OCI-LY7 (cell line): ENCODE results near the gene PACS2. TPM values are rescaled to one million over a fixed set of nuclear protein-coding genes. Genes with fewer than 3 reads are reported as not detected.
A peak's percentile ranks its signal among the peaks of the same experiment; 100 is the strongest.

Experiments used
- BruUV-seq: library from RNA; stranded (reverse); fragments of 400-500 nt; replicated peaks from 2 replicates; lab custom pipeline; 2021; lab: Mats Ljungman, UMichigan
- CTCF ChIA-PET: fragments of 300-600 bp; sonication (Branson Sonifier 250); formaldehyde crosslinking; loops from one replicate; lab custom pipeline; 2022; ENCODE audit warnings: antibody characterized with exemption; ENCODE audit not compliant: unreplicated experiment; lab: Charles Lee
- POLR2A ChIA-PET: fragments of 300-600 bp; sonication (Branson Sonifier 250); formaldehyde crosslinking; loops from one replicate; lab custom pipeline; 2022; ENCODE audit warnings: antibody characterized with exemption; lab: Charles Lee
- DNase-seq: peaks from one replicate; pipeline ENCODE4 v3.0.0-alpha.2; 2015; ENCODE audit warnings: low spot score
- H2AFZ ChIP-seq: fragments of 200-600 bp; sonication (generic), shearing (Covaris generic); 2 replicates; pipeline ENCODE4 v1.6.1; 2014; ENCODE audit warnings: mild to moderate bottlenecking, antibody characterized with exemption, low read length, moderate library complexity
- H3K27ac ChIP-seq: fragments of 200-600 bp; sonication (generic); 2 replicates; pipeline ENCODE4 v1.5.1; 2014; ENCODE audit warnings: mixed run types, low read depth, mild to moderate bottlenecking, moderate library complexity, low read length, inconsistent platforms; ENCODE audit not compliant: poor library complexity, severe bottlenecking
- H3K36me3 ChIP-seq: fragments of 200-600 bp; sonication (generic); 2 replicates; pipeline ENCODE4 v1.6.1; 2014; ENCODE audit warnings: mild to moderate bottlenecking, antibody characterized with exemption, low read length, moderate library complexity, mixed read lengths; ENCODE audit not compliant: insufficient read depth
- H3K4me1 ChIP-seq: fragments of 200-600 bp; sonication (generic); 2 replicates; pipeline ENCODE4 v1.5.1; 2014; ENCODE audit warnings: mild to moderate bottlenecking, low read length; ENCODE audit not compliant: insufficient read depth, poor library complexity, severe bottlenecking
- H3K4me2 ChIP-seq: fragments of 200-600 bp; sonication (generic); 2 replicates; pipeline ENCODE4 v1.6.1; 2014; ENCODE audit warnings: mild to moderate bottlenecking, low read length
- H3K4me3 ChIP-seq: fragments of 200-600 bp; sonication (generic); 2 replicates; pipeline ENCODE4 v1.5.1; 2014; ENCODE audit warnings: mild to moderate bottlenecking, low read depth, low read length; ENCODE audit not compliant: poor library complexity, severe bottlenecking
- H3K79me2 ChIP-seq: fragments of 200-600 bp; sonication (generic); 2 replicates; pipeline ENCODE4 v1.6.1; 2016; ENCODE audit warnings: low read depth, mild to moderate bottlenecking, low read length, moderate library complexity, mixed read lengths; ENCODE audit not compliant: insufficient read depth
- H3K9me2 ChIP-seq: fragments of 200-600 bp; sonication (generic); 2 replicates; pipeline ENCODE4 v1.6.1; 2016; ENCODE audit warnings: mild to moderate bottlenecking, low read length, mixed read lengths; ENCODE audit not compliant: insufficient read depth
- H3K9me3 ChIP-seq: fragments of 200-600 bp; sonication (generic); 2 replicates; pipeline ENCODE4 v1.6.1; 2014; ENCODE audit warnings: mild to moderate bottlenecking, mixed run types, low read length, mixed read lengths
- H4K20me1 ChIP-seq: fragments of 200-600 bp; sonication (generic); 2 replicates; pipeline ENCODE4 v1.6.1; 2014; ENCODE audit warnings: mild to moderate bottlenecking, antibody characterized with exemption, low read length, moderate library complexity, mixed read lengths; ENCODE audit not compliant: insufficient read depth
- EZH2phosphoT487 ChIP-seq: fragments of 200-600 bp; sonication (generic); IDR thresholded peaks from 2 replicates; pipeline ENCODE4 v1.6.1; 2018; ENCODE audit warnings: low read depth, borderline replicate concordance, mild to moderate bottlenecking, mixed run types, antibody characterized with exemption, low read length, moderate library complexity, mixed read lengths
- intact Hi-C: fragments of 100-400 bp; cut with micrococcal nuclease; formaldehyde crosslinking; loops from one replicate; pipeline ENCODE4 v1.10.0; 2022; ENCODE audit not compliant: unreplicated experiment
- total RNA-seq, 2 experiments: library from RNA; depleted of rRNA in 1 of 2; stranded (reverse); fragments of >200 nt in 1 of 2; shearing (Covaris generic) in 1 of 2; gene quantifications; 2 replicates each; pipeline ENCODE4 v1.2.3, GENCODE V29; 2014 to 2022
- TF ChIP-seq, protein P1 (sequence below): fragments of 200-600 bp; sonication (generic); conservative IDR thresholded peaks from 2 replicates; pipeline ENCODE4 v1.5.1; 2014; ENCODE audit warnings: mild to moderate bottlenecking, antibody characterized with exemption, low read length, moderate library complexity, mixed read lengths

Gene PACS2
- total RNA-seq, 2 experiments from 2014 or later: 45.4 to 46.9 TPM

DNA sequence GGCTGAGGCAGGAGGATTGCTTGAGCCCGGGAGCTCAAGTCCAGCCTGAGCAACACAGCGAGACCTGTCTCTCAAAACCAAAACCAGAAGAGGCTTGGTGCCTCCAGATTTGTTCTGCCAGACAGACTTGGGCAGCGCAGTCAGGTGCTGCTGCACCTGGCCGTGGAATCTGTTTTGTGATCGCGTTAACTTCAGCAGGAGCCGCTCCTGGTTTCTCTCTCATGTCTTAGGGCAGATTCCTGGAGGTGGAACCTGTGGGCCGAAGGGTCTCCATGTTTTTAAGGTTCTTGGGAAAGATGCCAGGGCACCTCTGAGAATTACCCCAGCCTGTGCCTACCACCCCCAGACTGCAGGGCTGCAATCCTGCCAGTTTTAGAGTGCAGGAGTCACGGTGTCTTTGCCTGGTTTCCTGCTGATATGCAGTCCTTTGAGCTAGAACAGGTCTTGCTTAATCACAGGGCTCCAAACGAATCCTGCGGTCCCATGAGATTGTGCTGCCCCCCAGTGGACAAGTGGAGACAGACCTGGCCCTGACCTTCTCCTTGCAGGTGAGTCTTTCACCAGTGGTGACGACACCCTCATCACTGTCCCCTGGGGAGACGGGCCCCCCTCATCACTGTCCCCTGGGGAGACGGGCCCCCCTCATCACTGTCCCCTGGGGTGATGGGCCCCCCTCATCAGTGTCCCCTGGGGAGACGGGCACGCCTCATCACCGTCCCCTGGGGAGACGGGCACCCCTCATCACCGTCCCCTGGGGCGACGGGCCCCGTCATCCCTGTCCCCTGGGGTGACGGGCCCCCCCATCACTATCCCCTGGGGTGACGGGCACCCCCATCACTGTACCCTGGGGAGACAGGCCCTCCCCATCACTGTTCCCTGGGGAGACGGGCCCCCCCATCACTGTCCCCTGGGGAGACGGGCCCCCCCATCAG is 37.6 kb downstream of the PACS2 start:
- no peaks in the 10 kb centered on the region for H3K79me2 ChIP-seq
- ChIA-PET CTCF (interaction anchor here (0.6 to 0.7 kb wide), 2 partner anchors 39 to 377 kb away, joined by 3 read pairs; no protein-coding TSS in a partner anchor), POLR2A (no interaction called here)
- H4K20me1 ChIP-seq: no peaks in the 10 kb centered on the region; the same call in 1 of the 2 replicates
- no peaks in the 10 kb centered on the region for H3K4me1 ChIP-seq
- H3K4me3 ChIP-seq: no peak overlapping the region
- H2AFZ ChIP-seq: no peak overlapping the region
- no peaks in the 10 kb centered on the region for H3K9me3 ChIP-seq
- TF ChIP-seq, protein P1, sequence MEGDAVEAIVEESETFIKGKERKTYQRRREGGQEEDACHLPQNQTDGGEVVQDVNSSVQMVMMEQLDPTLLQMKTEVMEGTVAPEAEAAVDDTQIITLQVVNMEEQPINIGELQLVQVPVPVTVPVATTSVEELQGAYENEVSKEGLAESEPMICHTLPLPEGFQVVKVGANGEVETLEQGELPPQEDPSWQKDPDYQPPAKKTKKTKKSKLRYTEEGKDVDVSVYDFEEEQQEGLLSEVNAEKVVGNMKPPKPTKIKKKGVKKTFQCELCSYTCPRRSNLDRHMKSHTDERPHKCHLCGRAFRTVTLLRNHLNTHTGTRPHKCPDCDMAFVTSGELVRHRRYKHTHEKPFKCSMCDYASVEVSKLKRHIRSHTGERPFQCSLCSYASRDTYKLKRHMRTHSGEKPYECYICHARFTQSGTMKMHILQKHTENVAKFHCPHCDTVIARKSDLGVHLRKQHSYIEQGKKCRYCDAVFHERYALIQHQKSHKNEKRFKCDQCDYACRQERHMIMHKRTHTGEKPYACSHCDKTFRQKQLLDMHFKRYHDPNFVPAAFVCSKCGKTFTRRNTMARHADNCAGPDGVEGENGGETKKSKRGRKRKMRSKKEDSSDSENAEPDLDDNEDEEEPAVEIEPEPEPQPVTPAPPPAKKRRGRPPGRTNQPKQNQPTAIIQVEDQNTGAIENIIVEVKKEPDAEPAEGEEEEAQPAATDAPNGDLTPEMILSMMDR: peak; percentile 85
- TF ChIP-seq EZH2phosphoT487: no peak
- intact Hi-C loops: loop anchor here (1.0 to 5.0 kb wide), 3 partner anchors 50 to 262 kb away; partner anchors contain the start of gene BRF1
- DNase-seq: peak; percentile 87
- no peaks in the 10 kb centered on the region for H3K36me3 ChIP-seq
- BruUV-seq: no TSS peak
- H3K4me2 ChIP-seq: no peak overlapping the region
- H3K9me2 ChIP-seq: no peaks in the 10 kb centered on the region
- no peak overlapping the region for H3K27ac ChIP-seq

DNA sequence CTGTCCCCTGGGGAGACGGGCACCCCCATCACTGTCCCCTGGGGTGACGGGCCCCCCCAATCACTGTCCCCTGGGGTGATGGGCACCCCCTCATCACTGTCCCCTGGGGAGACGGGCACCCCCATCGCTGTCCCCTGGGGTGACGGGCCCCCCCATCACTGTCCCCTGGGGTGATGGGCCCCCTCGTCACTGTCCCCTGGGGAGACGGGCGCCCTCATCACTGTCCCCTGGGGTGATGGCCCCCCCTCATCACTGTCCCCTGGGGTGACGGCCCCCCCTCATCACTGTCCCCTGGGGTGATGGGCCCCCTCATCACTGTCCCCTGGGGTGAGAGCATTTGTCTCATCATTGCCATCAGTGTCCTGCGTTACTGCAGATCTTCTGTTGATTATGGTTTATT is 38.6 kb downstream of the PACS2 start:
- TF ChIP-seq EZH2phosphoT487: no peak
- TF ChIP-seq, protein P1: no peak
- Histone ChIP-seq H3K9me3 (no peaks in the 10 kb centered on the region), H3K9me2 (no peaks in the 10 kb centered on the region), H3K4me1 (no peaks in the 10 kb centered on the region), H3K27ac (no peak overlapping the region), H3K4me2 (no peak overlapping the region), H4K20me1 (no peaks in the 10 kb centered on the region; the same call in 1 of the 2 replicates), H3K36me3 (no peaks in the 10 kb centered on the region), H2AFZ (no peak overlapping the region), H3K4me3 (no peak overlapping the region), H3K79me2 (no peaks in the 10 kb centered on the region)
- no peak for DNase-seq
- CTCF ChIA-PET: no interaction called here
- no TSS peak for BruUV-seq
- POLR2A ChIA-PET: no interaction called here
- intact Hi-C loops: loop anchor here (5.0 kb wide), 1 partner anchor 51 kb away; the partner anchor contains the start of gene BRF1
